GM23338 (cell line): ENCODE results near the gene PDIA5. TPM values are rescaled to one million over a fixed set of nuclear protein-coding genes. Genes with fewer than 3 reads are reported as not detected.

Experiments
- ATAC-seq: fragments of 200-7000 bp; cut with Tn5 transposase; 3 replicates; pipeline ENCODE4 v1.9.1; 2020
- DNase-seq: peaks from one replicate; pipeline ENCODE4 v3.0.0-alpha.2; 2015; ENCODE audit warnings: low spot score
- H2AFZ ChIP-seq: fragments of 200-600 bp; sonication (generic); 2 replicates; pipeline ENCODE4 v1.8.0; 2016; ENCODE audit warnings: antibody characterized with exemption, mild to moderate bottlenecking, moderate library complexity
- H3F3A ChIP-seq: fragments of 200-600 bp; sonication (generic); replicated peaks from 2 replicates; pipeline ENCODE4 v1.8.0; 2017; ENCODE audit warnings: antibody characterized with exemption, mixed run types, low read depth
- H3K27ac ChIP-seq: fragments of 200-600 bp; sonication (generic); 2 replicates; pipeline ENCODE4 v1.6.1; 2016; ENCODE audit warnings: low read depth
- H3K27me3 ChIP-seq: fragments of 200-600 bp; sonication (generic); 2 replicates; pipeline ENCODE4 v1.8.0; 2016; ENCODE audit warnings: mild to moderate bottlenecking, mixed run types, moderate library complexity; ENCODE audit not compliant: insufficient read depth
- H3K36me3 ChIP-seq: fragments of 200-600 bp; sonication (generic); 2 replicates; pipeline ENCODE4 v1.8.0; 2016; ENCODE audit warnings: mild to moderate bottlenecking; ENCODE audit not compliant: insufficient read depth
- H3K4me1 ChIP-seq: fragments of 200-600 bp; sonication (generic); 2 replicates; pipeline ENCODE4 v1.8.0; 2016; ENCODE audit warnings: mild to moderate bottlenecking, moderate library complexity; ENCODE audit not compliant: insufficient read depth
- H3K4me2 ChIP-seq: fragments of 200-600 bp; sonication (generic); 2 replicates; pipeline ENCODE4 v1.7.1; 2017; ENCODE audit warnings: mixed run types
- H3K4me3 ChIP-seq: fragments of 200-600 bp; sonication (generic); 2 replicates; pipeline ENCODE4 v1.6.1; 2016; ENCODE audit warnings: mixed run types
- H3K79me2 ChIP-seq: fragments of 200-600 bp; sonication (generic); replicated peaks from 2 replicates; pipeline ENCODE4 v1.8.0; 2017; ENCODE audit warnings: mild to moderate bottlenecking; ENCODE audit not compliant: insufficient read depth
- H3K9me2 ChIP-seq: fragments of 200-600 bp; sonication (generic); 2 replicates; pipeline ENCODE4 v1.8.0; 2017; ENCODE audit not compliant: insufficient read depth
- H4K20me1 ChIP-seq: fragments of 200-600 bp; sonication (generic); replicated peaks from 2 replicates; pipeline ENCODE4 v1.8.0; 2017; ENCODE audit warnings: mild to moderate bottlenecking; ENCODE audit not compliant: insufficient read depth
- H3K27ac Mint-ChIP-seq: 2 replicates; pipeline ENCODE4 v1.8.0; 2020; ENCODE audit warnings: inconsistent platforms, mild to moderate bottlenecking, moderate library complexity, mixed read lengths
- H3K27me3 Mint-ChIP-seq: 3 replicates; pipeline ENCODE4 v1.8.0; 2022; ENCODE audit warnings: low read depth, mild to moderate bottlenecking, moderate library complexity, mixed read lengths, inconsistent platforms; ENCODE audit not compliant: insufficient read depth, poor library complexity
- H3K36me3 Mint-ChIP-seq: 3 replicates; pipeline ENCODE4 v1.8.0; 2021; ENCODE audit warnings: low read depth, mild to moderate bottlenecking, inconsistent platforms, moderate library complexity, mixed read lengths
- H3K4me1 Mint-ChIP-seq: 3 replicates; pipeline ENCODE4 v1.8.0; 2020; ENCODE audit warnings: mild to moderate bottlenecking, inconsistent platforms, mixed read lengths
- H3K4me3 Mint-ChIP-seq: 3 replicates; pipeline ENCODE4 v1.8.0; 2021; ENCODE audit warnings: moderate library complexity, mild to moderate bottlenecking, inconsistent platforms, mixed read lengths
- H3K9me3 Mint-ChIP-seq: 3 replicates; pipeline ENCODE4 v1.8.0; 2020; ENCODE audit warnings: moderate library complexity, mild to moderate bottlenecking, inconsistent platforms, mixed read lengths
- CREB1 ChIP-seq: fragments of 250-450 bp; sonication (Bioruptor Pico); IDR thresholded peaks from 2 replicates; pipeline ENCODE4 v1.5.0; 2020; ENCODE audit warnings: low read depth, mild to moderate bottlenecking, moderate library complexity
- EZH2phosphoT487 ChIP-seq: fragments of 200-600 bp; sonication (generic); IDR thresholded peaks from one replicate; pipeline ENCODE4 v1.8.1; 2018; ENCODE audit warnings: antibody characterized with exemption; ENCODE audit not compliant: unreplicated experiment
- JUNB ChIP-seq: IDR thresholded peaks from one replicate; pipeline ENCODE4 v1.6.1; 2016; ENCODE audit warnings: antibody characterized with exemption; ENCODE audit not compliant: unreplicated experiment
- STAT1 ChIP-seq: IDR thresholded peaks from one replicate; pipeline ENCODE4 v1.6.1; 2016; ENCODE audit warnings: antibody characterized with exemption; ENCODE audit not compliant: unreplicated experiment
- ZNF331 ChIP-seq: fragments of 250-450 bp; sonication (Bioruptor Pico); IDR thresholded peaks from 2 replicates; pipeline ENCODE4 v1.5.0; 2020; ENCODE audit warnings: low read depth, mild to moderate bottlenecking, moderate library complexity
- polyA plus RNA-seq: library from polyadenylated mRNA; unstranded; fragments of >200 nt; fragmentation: Nextera tagmentation; extraction: Ambion mirVana; gene quantifications from 2 replicates; pipeline ENCODE4 v1.2.1, GENCODE V29; 2016
- total RNA-seq: library from RNA; depleted of rRNA; stranded (reverse); fragments of >200 nt; shearing (Covaris generic); gene quantifications from 2 replicates; pipeline ENCODE4 v1.2.3, GENCODE V29; 2014
- TF ChIP-seq, protein P1 (sequence below): IDR thresholded peaks from 2 replicates; pipeline ENCODE4 v1.6.1; 2016; ENCODE audit warnings: antibody characterized with exemption
- TF ChIP-seq, protein P2 (sequence below): fragments of 250-450 bp; sonication (Bioruptor Pico); IDR thresholded peaks from 2 replicates; pipeline ENCODE4 v1.5.0; 2020; ENCODE audit warnings: mild to moderate bottlenecking, moderate library complexity
- TF ChIP-seq, protein P3 (sequence below): IDR thresholded peaks from one replicate; pipeline ENCODE4 v1.6.1; 2018; ENCODE audit warnings: antibody characterized with exemption; ENCODE audit not compliant: unreplicated experiment
- TF ChIP-seq, protein P4 (sequence below), 2 experiments: fragments of 200-600 bp in 1 of 2; sonication (generic) in 1 of 2; conservative IDR thresholded peaks; 2 replicates each; pipeline versions ENCODE4 v1.5.1 to v1.6.1; 2016 to 2017; ENCODE audit warnings: antibody characterized with exemption in 2 of 2, low read depth in 2 of 2, mild to moderate bottlenecking in 2 of 2, moderate library complexity in 1 of 2

PDIA5 gene
- total and polyA plus RNA-seq, 2 experiments from 2014 or later = 22.9 to 28.1 TPM

DNA sequence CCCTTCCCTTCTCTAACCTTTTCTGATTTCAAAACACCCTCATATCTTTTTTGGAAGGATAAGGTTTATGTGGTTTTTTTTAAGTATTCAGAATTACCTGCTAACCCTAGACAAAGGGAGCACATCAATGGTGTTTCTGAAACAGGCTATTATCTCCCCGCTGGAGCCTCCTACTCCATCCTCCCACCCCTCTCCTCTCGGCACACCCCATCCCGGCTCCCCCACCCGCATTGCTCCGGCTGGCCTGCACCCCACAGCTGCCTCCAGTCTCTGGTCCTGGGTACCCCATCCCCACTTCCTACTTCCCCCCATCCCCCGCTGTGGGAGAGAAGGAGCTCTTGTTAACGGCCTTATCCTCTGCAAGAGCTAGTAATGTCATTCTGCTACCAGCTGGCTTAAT is 59.2 kb downstream of the PDIA5 start:
- peaks cover 5% of the 10 kb centered on the region for H3K27me3 Mint-ChIP-seq
- Histone ChIP-seq H3K4me2 (no peak overlapping the region), H3K79me2 (no peaks in the 10 kb centered on the region), H3K36me3 (peaks cover 13% of the 10 kb centered on the region; the same call in 1 of the 2 replicates), H3F3A (no peaks in the 10 kb centered on the region), H3K4me1 (peaks cover 14% of the 10 kb centered on the region), H4K20me1 (no peaks in the 10 kb centered on the region), H3K27ac (peak overlapping the region; percentile 30; the same call in 1 of the 2 replicates), H3K9me2 (no peaks in the 10 kb centered on the region), H3K4me3 (no peak overlapping the region), H3K27me3 (no peaks in the 10 kb centered on the region), H2AFZ (no peak overlapping the region)
- peak; percentile 24 for DNase-seq
- peaks cover 18% of the 10 kb centered on the region; the same call in 2 of the 3 replicates for H3K36me3 Mint-ChIP-seq
- no peak overlapping the region for H3K27ac Mint-ChIP-seq
- H3K4me1 Mint-ChIP-seq = peaks cover 15% of the 10 kb centered on the region
- H3K9me3 Mint-ChIP-seq = no peaks in the 10 kb centered on the region
- peak; percentile 40 for ATAC-seq
- TF ChIP-seq EZH2phosphoT487 = no peak
- TF ChIP-seq, protein P1, sequence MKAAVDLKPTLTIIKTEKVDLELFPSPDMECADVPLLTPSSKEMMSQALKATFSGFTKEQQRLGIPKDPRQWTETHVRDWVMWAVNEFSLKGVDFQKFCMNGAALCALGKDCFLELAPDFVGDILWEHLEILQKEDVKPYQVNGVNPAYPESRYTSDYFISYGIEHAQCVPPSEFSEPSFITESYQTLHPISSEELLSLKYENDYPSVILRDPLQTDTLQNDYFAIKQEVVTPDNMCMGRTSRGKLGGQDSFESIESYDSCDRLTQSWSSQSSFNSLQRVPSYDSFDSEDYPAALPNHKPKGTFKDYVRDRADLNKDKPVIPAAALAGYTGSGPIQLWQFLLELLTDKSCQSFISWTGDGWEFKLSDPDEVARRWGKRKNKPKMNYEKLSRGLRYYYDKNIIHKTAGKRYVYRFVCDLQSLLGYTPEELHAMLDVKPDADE = no peak
- H3K4me3 Mint-ChIP-seq = no peak overlapping the region

DNA sequence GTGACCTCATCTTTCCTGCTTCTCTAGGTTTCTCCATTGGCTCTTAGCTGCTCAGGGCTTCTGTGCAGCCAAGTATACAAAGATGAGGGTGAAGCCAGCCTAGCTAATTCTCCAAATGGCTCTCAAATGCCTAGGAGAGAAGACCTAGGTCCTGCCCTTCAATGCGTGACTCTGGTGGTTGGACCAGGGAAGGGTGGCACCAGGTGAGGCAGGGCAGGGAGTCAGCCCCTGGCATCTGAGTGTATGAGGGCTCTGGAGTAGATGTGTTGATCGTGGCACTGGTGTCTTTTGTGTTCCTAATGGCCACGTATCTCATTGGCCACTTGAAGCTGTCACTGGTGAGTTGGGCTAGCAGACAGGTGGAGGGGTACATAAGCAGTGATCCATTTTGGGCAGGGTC is 59.8 kb downstream of the PDIA5 start:
- no peak overlapping the region for H3K27ac Mint-ChIP-seq
- H3F3A ChIP-seq = no peaks in the 10 kb centered on the region
- H3K27me3 Mint-ChIP-seq = peaks cover 5% of the 10 kb centered on the region
- peaks cover 17% of the 10 kb centered on the region; the same call in 2 of the 3 replicates for H3K36me3 Mint-ChIP-seq
- ATAC-seq (no peak), DNase-seq (no peak)
- no peak overlapping the region for H3K4me2 ChIP-seq
- H3K9me2 ChIP-seq = no peaks in the 10 kb centered on the region
- no peak overlapping the region for H3K27ac ChIP-seq
- H2AFZ ChIP-seq = no peak overlapping the region
- no peaks in the 10 kb centered on the region for H3K27me3 ChIP-seq
- H3K4me3 ChIP-seq = no peak overlapping the region
- no peaks in the 10 kb centered on the region for H3K79me2 ChIP-seq
- H4K20me1 ChIP-seq = no peaks in the 10 kb centered on the region
- no peak overlapping the region for H3K4me3 Mint-ChIP-seq
- peaks cover 10% of the 10 kb centered on the region for H3K4me1 ChIP-seq
- H3K4me1 Mint-ChIP-seq = peaks cover 10% of the 10 kb centered on the region
- no peaks in the 10 kb centered on the region for H3K9me3 Mint-ChIP-seq
- H3K36me3 ChIP-seq = peaks cover 16% of the 10 kb centered on the region; the same call in 1 of the 2 replicates
- TF ChIP-seq JUNB (no peak), CREB1 (CRISPR knock-in tag) (no peak), EZH2phosphoT487 (no peak), ZNF331 (CRISPR knock-in tag) (no peak), STAT1 (no peak)
- TF ChIP-seq, protein P2, sequence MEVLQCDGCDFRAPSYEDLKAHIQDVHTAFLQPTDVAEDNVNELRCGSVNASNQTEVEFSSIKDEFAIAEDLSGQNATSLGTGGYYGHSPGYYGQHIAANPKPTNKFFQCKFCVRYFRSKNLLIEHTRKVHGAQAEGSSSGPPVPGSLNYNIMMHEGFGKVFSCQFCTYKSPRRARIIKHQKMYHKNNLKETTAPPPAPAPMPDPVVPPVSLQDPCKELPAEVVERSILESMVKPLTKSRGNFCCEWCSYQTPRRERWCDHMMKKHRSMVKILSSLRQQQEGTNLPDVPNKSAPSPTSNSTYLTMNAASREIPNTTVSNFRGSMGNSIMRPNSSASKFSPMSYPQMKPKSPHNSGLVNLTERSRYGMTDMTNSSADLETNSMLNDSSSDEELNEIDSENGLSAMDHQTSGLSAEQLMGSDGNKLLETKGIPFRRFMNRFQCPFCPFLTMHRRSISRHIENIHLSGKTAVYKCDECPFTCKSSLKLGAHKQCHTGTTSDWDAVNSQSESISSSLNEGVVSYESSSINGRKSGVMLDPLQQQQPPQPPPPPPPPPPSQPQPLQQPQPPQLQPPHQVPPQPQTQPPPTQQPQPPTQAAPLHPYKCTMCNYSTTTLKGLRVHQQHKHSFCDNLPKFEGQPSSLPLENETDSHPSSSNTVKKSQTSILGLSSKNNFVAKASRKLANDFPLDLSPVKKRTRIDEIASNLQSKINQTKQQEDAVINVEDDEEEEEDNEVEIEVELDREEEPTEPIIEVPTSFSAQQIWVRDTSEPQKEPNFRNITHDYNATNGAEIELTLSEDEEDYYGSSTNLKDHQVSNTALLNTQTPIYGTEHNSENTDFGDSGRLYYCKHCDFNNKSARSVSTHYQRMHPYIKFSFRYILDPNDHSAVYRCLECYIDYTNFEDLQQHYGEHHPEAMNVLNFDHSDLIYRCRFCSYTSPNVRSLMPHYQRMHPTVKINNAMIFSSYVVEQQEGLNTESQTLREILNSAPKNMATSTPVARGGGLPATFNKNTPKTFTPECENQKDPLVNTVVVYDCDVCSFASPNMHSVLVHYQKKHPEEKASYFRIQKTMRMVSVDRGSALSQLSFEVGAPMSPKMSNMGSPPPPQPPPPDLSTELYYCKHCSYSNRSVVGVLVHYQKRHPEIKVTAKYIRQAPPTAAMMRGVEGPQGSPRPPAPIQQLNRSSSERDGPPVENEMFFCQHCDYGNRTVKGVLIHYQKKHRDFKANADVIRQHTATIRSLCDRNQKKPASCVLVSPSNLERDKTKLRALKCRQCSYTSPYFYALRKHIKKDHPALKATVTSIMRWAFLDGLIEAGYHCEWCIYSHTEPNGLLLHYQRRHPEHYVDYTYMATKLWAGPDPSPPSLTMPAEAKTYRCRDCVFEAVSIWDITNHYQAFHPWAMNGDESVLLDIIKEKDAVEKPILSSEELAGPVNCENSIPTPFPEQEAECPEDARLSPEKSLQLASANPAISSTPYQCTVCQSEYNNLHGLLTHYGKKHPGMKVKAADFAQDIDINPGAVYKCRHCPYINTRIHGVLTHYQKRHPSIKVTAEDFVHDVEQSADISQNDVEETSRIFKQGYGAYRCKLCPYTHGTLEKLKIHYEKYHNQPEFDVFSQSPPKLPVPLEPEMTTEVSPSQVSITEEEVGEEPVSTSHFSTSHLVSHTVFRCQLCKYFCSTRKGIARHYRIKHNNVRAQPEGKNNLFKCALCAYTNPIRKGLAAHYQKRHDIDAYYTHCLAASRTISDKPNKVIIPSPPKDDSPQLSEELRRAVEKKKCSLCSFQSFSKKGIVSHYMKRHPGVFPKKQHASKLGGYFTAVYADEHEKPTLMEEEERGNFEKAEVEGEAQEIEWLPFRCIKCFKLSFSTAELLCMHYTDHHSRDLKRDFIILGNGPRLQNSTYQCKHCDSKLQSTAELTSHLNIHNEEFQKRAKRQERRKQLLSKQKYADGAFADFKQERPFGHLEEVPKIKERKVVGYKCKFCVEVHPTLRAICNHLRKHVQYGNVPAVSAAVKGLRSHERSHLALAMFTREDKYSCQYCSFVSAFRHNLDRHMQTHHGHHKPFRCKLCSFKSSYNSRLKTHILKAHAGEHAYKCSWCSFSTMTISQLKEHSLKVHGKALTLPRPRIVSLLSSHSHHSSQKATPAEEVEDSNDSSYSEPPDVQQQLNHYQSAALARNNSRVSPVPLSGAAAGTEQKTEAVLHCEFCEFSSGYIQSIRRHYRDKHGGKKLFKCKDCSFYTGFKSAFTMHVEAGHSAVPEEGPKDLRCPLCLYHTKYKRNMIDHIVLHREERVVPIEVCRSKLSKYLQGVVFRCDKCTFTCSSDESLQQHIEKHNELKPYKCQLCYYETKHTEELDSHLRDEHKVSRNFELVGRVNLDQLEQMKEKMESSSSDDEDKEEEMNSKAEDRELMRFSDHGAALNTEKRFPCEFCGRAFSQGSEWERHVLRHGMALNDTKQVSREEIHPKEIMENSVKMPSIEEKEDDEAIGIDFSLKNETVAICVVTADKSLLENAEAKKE = no peak
- TF ChIP-seq, protein P3, sequence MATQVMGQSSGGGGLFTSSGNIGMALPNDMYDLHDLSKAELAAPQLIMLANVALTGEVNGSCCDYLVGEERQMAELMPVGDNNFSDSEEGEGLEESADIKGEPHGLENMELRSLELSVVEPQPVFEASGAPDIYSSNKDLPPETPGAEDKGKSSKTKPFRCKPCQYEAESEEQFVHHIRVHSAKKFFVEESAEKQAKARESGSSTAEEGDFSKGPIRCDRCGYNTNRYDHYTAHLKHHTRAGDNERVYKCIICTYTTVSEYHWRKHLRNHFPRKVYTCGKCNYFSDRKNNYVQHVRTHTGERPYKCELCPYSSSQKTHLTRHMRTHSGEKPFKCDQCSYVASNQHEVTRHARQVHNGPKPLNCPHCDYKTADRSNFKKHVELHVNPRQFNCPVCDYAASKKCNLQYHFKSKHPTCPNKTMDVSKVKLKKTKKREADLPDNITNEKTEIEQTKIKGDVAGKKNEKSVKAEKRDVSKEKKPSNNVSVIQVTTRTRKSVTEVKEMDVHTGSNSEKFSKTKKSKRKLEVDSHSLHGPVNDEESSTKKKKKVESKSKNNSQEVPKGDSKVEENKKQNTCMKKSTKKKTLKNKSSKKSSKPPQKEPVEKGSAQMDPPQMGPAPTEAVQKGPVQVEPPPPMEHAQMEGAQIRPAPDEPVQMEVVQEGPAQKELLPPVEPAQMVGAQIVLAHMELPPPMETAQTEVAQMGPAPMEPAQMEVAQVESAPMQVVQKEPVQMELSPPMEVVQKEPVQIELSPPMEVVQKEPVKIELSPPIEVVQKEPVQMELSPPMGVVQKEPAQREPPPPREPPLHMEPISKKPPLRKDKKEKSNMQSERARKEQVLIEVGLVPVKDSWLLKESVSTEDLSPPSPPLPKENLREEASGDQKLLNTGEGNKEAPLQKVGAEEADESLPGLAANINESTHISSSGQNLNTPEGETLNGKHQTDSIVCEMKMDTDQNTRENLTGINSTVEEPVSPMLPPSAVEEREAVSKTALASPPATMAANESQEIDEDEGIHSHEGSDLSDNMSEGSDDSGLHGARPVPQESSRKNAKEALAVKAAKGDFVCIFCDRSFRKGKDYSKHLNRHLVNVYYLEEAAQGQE = no peak
- TF ChIP-seq, protein P4, sequence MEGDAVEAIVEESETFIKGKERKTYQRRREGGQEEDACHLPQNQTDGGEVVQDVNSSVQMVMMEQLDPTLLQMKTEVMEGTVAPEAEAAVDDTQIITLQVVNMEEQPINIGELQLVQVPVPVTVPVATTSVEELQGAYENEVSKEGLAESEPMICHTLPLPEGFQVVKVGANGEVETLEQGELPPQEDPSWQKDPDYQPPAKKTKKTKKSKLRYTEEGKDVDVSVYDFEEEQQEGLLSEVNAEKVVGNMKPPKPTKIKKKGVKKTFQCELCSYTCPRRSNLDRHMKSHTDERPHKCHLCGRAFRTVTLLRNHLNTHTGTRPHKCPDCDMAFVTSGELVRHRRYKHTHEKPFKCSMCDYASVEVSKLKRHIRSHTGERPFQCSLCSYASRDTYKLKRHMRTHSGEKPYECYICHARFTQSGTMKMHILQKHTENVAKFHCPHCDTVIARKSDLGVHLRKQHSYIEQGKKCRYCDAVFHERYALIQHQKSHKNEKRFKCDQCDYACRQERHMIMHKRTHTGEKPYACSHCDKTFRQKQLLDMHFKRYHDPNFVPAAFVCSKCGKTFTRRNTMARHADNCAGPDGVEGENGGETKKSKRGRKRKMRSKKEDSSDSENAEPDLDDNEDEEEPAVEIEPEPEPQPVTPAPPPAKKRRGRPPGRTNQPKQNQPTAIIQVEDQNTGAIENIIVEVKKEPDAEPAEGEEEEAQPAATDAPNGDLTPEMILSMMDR (conservative IDR thresholded peaks at IDR 0.05; ENCODE audit: low read depth in 2 of 2) = no peak
